Karpas-422 (cell line): ENCODE data around the gene HMCN2. TPM values are rescaled to one million over a fixed set of nuclear protein-coding genes. Genes with fewer than 3 reads are reported as not detected.

Source experiments
- DNase-seq: peaks from one replicate; pipeline ENCODE4 v3.0.0-alpha.2; 2015
- H2AFZ ChIP-seq: fragments of 200-600 bp; sonication (generic); 2 replicates; pipeline ENCODE4 v1.6.1; 2014; ENCODE audit warnings: antibody characterized with exemption, low read length, mixed read lengths
- H3K27ac ChIP-seq: fragments of 200-600 bp; sonication (generic); 2 replicates; pipeline ENCODE4 v1.5.1; 2014; ENCODE audit warnings: mild to moderate bottlenecking, low read length, moderate library complexity
- H3K27me3 ChIP-seq: fragments of 200-600 bp; sonication (generic); 2 replicates; pipeline ENCODE4 v1.6.1; 2014; ENCODE audit warnings: low read length, mixed read lengths
- H3K36me3 ChIP-seq: fragments of 200-600 bp; sonication (generic); 2 replicates; pipeline ENCODE4 v1.6.1; 2014; ENCODE audit warnings: low read length, mixed read lengths; ENCODE audit not compliant: insufficient read depth
- H3K4me1 ChIP-seq: fragments of 200-600 bp; sonication (generic); 2 replicates; pipeline ENCODE4 v1.6.1; 2014; ENCODE audit warnings: mild to moderate bottlenecking, low read length, mixed read lengths
- H3K4me2 ChIP-seq: fragments of 200-600 bp; sonication (generic); 2 replicates; pipeline ENCODE4 v1.6.1; 2014; ENCODE audit warnings: low read length, low read depth, mild to moderate bottlenecking; ENCODE audit not compliant: poor library complexity, severe bottlenecking
- H3K4me3 ChIP-seq: fragments of 200-600 bp; sonication (generic); 2 replicates; pipeline ENCODE4 v1.5.1; 2014; ENCODE audit warnings: mild to moderate bottlenecking, antibody characterized with exemption, low read length, mixed read lengths
- H3K79me2 ChIP-seq: fragments of 200-600 bp; sonication (generic); 2 replicates; pipeline ENCODE4 v1.6.1; 2014; ENCODE audit warnings: mild to moderate bottlenecking, low read length, mixed read lengths
- H3K9ac ChIP-seq: fragments of 200-600 bp; sonication (generic); 2 replicates; pipeline ENCODE4 v1.6.0; 2014; ENCODE audit warnings: low read length
- H3K9me2 ChIP-seq: fragments of 200-600 bp; sonication (generic), shearing (Covaris generic); replicated peaks from 2 replicates; pipeline ENCODE4 v1.6.0; 2014; ENCODE audit warnings: mild to moderate bottlenecking, low read length, moderate library complexity; ENCODE audit not compliant: insufficient read depth
- H3K9me3 ChIP-seq: fragments of 300-700, 200-600 bp; sonication (generic); 2 replicates; pipeline ENCODE4 v1.6.1; 2014; ENCODE audit warnings: low read length, mixed read lengths
- H4K20me1 ChIP-seq: fragments of 200-600 bp; sonication (generic); 2 replicates; pipeline ENCODE4 v1.6.1; 2014; ENCODE audit warnings: mild to moderate bottlenecking, antibody characterized with exemption, low read length, low read depth; ENCODE audit not compliant: insufficient read depth
- total RNA-seq: library from RNA; depleted of rRNA; stranded (reverse); fragments of >200 nt; shearing (Covaris generic); gene quantifications from 2 replicates; pipeline ENCODE4 v1.2.3, GENCODE V29; 2014; ENCODE audit warnings: low replicate concordance

HMCN2 gene
- total RNA-seq, 1 experiment from 2014 or later: not detected

DNA sequence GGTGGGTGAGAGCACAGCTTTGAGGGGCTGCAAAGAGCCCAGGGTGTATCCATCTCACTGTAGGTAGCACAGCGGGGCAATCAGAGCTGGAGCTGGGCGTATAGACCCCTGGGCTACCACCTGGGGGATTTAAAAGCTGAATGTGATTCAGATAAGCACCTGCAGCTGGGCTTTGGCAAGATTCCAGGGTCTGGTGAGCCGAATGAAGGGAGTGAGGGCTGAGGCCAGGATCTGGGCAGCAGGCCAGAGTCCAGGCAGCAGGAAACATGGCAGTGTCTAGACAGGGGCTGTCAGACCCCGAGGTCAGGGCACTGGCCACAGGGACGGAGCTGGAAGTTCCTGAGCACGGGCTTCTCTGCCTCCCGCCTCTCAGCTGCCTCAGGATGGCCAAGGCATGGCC, 187.9 kb downstream of the HMCN2 start:
- no peaks in the 10 kb centered on the region for H3K4me1 ChIP-seq
- H3K36me3 ChIP-seq: no peaks in the 10 kb centered on the region
- H3K9me3 ChIP-seq: no peaks in the 10 kb centered on the region
- H3K9me2 ChIP-seq: no peaks in the 10 kb centered on the region
- no peak overlapping the region for H3K4me3 ChIP-seq
- no peaks in the 10 kb centered on the region for H3K79me2 ChIP-seq
- H2AFZ ChIP-seq: no peak overlapping the region
- no peaks in the 10 kb centered on the region for H4K20me1 ChIP-seq
- DNase-seq: no peak
- no peak overlapping the region for H3K4me2 ChIP-seq
- H3K27ac ChIP-seq: no peak overlapping the region
- no peak overlapping the region for H3K9ac ChIP-seq
- no peaks in the 10 kb centered on the region for H3K27me3 ChIP-seq

DNA sequence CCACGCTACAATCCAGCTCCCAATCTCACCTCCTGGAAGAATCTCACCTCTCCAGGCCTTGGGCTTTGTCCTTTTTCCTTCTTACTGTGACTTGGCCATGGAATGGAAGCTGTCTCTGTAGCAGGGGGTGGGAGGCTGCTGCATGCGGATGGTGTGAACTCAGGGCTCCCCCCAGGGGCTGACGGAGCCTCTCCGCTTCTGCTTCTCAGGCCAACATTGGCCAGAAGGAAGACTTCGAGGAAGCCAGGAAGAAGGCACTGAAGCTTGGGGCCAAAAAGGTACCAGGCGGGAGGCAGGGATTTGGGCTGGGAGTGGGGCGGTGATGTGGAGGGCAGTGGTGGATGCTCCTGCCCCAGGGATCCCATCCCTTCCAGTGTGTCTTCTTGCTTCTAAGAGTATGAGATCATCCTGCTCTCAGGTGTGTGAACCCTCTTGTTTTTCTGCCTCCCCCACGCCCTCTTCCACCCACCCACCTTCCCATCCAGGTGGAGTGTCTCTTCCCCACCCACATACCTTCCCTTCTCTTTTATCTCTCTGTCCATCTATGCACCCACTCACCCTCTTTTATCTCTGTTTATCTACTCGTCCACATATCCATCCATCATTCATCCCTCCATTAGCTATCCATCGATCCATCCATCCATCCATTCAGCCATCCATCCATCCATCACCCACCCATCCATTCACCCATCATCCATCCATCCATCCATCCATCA, 188.7 kb downstream of the HMCN2 start:
- H3K4me1 ChIP-seq: no peaks in the 10 kb centered on the region
- H2AFZ ChIP-seq: no peak overlapping the region
- DNase-seq: no peak
- H3K9me2 ChIP-seq: no peaks in the 10 kb centered on the region
- no peak overlapping the region for H3K4me3 ChIP-seq
- H3K79me2 ChIP-seq: no peaks in the 10 kb centered on the region
- H3K9me3 ChIP-seq: no peaks in the 10 kb centered on the region
- no peaks in the 10 kb centered on the region for H3K27me3 ChIP-seq
- no peak overlapping the region for H3K4me2 ChIP-seq
- H3K9ac ChIP-seq: no peak overlapping the region
- H3K27ac ChIP-seq: no peak overlapping the region
- H3K36me3 ChIP-seq: no peaks in the 10 kb centered on the region
- H4K20me1 ChIP-seq: no peaks in the 10 kb centered on the region

DNA sequence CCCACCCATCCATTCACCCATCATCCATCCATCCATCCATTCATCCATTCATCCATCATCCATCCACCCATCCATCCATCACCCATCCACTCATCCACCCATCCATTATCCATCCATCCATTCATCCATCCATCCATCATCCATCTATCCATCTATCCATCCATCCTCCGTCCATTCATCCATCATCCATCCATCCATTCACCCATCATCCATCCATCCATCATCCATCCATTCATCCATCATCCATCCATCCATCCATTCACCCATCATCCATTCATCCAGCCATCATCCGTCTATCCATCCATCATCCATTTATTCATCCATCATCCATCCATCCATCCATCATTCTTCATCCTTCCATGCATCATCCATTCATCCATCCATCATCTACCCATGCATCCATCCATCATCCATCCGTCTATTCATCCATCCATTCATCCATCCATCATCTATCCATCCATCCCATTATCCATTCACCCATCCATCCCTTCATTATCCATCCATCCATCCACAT, 189.3 kb downstream of the HMCN2 start:
- Histone ChIP-seq H3K27ac (no peak overlapping the region), H3K27me3 (no peaks in the 10 kb centered on the region), H3K9ac (no peak overlapping the region), H3K9me2 (no peaks in the 10 kb centered on the region), H3K4me2 (no peak overlapping the region), H3K4me1 (no peaks in the 10 kb centered on the region), H3K9me3 (no peaks in the 10 kb centered on the region), H4K20me1 (0 out of 2 replicates have a peak, but pooled peaks cover under 1% of the 10 kb centered on the region), H3K36me3 (no peaks in the 10 kb centered on the region), H3K4me3 (no peak overlapping the region), H3K79me2 (no peaks in the 10 kb centered on the region), H2AFZ (no peak overlapping the region)
- no peak for DNase-seq

DNA sequence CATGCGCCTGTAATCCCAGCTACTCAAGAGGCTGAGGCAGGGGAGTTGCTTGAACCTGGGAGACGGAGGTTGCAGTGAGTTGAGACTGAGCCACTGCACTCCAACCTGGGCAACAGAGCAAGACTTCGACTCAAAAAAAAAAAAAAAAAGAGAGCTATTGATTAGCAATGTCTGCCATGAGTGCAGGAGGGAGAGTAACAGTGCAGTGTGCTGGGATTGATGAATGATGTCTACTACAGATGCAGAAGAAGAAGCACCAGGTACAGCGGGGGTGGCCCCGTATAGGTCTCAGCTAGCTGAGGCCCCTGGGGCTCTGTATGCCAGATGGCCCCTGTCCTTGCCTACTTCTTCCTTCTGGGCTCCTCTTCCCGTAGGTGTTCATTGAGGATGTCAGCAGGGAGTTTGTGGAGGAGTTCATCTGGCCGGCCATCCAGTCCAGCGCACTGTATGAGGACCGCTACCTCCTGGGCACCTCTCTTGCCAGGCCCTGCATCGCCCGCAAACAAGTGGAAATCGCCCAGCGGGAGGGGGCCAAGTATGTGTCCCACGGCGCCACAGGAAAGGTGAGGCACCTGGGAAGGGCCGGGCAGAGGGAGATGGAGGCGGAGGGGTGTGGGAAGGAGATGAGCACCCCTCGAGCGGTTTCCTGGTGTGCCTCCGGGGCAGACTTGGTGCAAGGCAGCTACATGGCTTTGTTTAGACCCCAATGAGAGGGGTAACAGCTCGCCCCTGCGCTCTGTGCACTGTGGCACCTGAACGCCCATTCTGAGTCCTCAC, 192.7 kb downstream of the HMCN2 start:
- Histone ChIP-seq H3K4me1 (no peaks in the 10 kb centered on the region), H3K27me3 (no peaks in the 10 kb centered on the region), H3K4me2 (no peak overlapping the region), H3K9me2 (no peaks in the 10 kb centered on the region), H4K20me1 (0 out of 2 replicates have a peak, but pooled peaks cover 4% of the 10 kb centered on the region), H3K27ac (no peak overlapping the region), H3K79me2 (no peaks in the 10 kb centered on the region), H3K4me3 (no peak overlapping the region), H3K9me3 (no peaks in the 10 kb centered on the region), H3K9ac (no peak overlapping the region), H3K36me3 (no peaks in the 10 kb centered on the region), H2AFZ (no peak overlapping the region)
- DNase-seq: no peak

DNA sequence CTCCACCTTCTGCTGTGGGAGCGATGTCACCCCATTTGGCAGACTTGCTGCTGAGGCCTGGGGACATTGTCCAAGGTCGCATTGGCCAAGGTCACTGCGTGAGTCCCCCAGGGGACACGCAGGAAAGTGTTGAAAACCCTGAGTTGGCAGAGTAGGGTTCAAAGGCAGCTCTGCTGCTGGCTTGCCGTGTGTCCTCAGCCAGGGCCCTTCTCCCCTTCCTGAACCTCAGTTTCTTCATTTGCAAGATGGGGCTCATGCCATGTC, 193.2 kb downstream of the HMCN2 start:
- H4K20me1 ChIP-seq: 0 out of 2 replicates have a peak, but pooled peaks cover 4% of the 10 kb centered on the region
- H3K79me2 ChIP-seq: no peaks in the 10 kb centered on the region
- H3K4me3 ChIP-seq: no peak overlapping the region
- no peaks in the 10 kb centered on the region for H3K27me3 ChIP-seq
- no peak for DNase-seq
- no peak overlapping the region for H3K27ac ChIP-seq
- H2AFZ ChIP-seq: no peak overlapping the region
- no peaks in the 10 kb centered on the region for H3K4me1 ChIP-seq
- no peaks in the 10 kb centered on the region for H3K36me3 ChIP-seq
- no peaks in the 10 kb centered on the region for H3K9me3 ChIP-seq
- no peak overlapping the region for H3K9ac ChIP-seq
- H3K4me2 ChIP-seq: no peak overlapping the region
- H3K9me2 ChIP-seq: no peaks in the 10 kb centered on the region

DNA sequence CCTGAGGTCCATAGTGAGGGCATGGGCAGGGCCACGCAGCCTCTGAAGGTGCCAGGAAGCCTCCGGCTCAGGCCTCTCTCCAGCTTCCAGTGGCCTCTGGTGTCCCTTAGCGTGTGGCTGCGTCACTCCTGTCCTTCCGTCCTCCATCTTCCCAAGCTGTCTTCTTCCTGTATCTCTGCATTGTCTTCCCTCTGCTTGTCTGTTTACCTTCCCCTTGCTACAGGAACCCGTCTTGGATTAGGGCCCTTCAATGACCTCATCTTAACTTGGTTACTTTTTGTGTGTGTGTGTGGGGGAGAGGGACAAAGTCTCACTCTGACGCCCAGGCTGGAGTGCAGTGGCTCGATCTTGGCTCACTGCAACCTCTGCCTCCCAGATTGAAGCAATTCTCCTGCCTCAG, 193.6 kb downstream of the HMCN2 start:
- no peak overlapping the region for H2AFZ ChIP-seq

DNA sequence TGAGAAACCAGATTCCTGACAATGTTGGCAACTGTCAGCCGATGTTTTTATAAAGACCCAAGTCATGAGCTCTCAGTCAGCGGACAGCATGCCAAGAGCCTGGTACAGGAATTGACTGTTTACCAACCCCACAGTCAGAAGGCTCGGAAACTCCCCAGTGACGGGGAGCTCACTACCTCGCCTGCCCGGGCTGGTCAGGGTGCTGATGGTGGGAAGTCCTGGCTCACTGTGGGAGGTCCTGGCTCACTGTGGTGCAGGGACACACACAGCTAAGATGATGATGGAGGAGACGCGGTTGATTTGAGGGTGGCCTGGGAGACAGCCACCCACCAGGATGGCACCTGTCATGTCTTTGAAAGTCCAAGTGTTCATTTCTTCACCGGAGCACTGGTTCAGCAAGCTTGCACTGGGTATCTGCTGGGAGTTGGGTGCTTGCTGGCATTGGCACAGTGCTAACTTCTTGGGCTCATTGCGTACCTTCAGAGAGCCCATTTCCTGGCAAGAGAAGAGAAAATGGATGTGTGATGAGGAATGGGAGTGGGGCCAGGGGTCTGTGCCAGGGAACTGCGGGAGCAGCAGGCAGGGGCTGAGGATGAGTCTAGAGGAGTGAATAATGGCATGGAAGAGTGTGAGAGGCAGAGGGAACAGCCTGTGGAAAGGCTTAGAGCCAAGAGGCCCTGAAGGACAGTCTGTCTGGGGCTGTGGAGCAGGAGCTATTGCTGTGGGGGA, 194.5 kb downstream of the HMCN2 start:
- Histone ChIP-seq H3K4me2 (no peak overlapping the region), H3K4me3 (no peak overlapping the region), H2AFZ (no peak overlapping the region), H3K79me2 (no peaks in the 10 kb centered on the region), H3K4me1 (no peaks in the 10 kb centered on the region), H3K9ac (no peak overlapping the region), H3K9me2 (no peaks in the 10 kb centered on the region), H3K27ac (no peak overlapping the region), H3K27me3 (no peaks in the 10 kb centered on the region), H3K36me3 (no peaks in the 10 kb centered on the region), H3K9me3 (no peaks in the 10 kb centered on the region), H4K20me1 (0 out of 2 replicates have a peak, but pooled peaks cover 4% of the 10 kb centered on the region)
- DNase-seq: no peak

More for the DNA sequence above, 193.6 kb downstream of the HMCN2 start:
- H3K4me1 ChIP-seq: no peaks in the 10 kb centered on the region
- no peak overlapping the region for H3K27ac ChIP-seq
- no peaks in the 10 kb centered on the region for H3K9me3 ChIP-seq
- no peaks in the 10 kb centered on the region for H3K79me2 ChIP-seq
- no peaks in the 10 kb centered on the region for H3K36me3 ChIP-seq
- DNase-seq: no peak
- H3K9me2 ChIP-seq: no peaks in the 10 kb centered on the region
- H3K4me3 ChIP-seq: no peak overlapping the region
- H4K20me1 ChIP-seq: 0 out of 2 replicates have a peak, but pooled peaks cover 4% of the 10 kb centered on the region
- no peak overlapping the region for H3K4me2 ChIP-seq
- no peak overlapping the region for H3K9ac ChIP-seq
- no peaks in the 10 kb centered on the region for H3K27me3 ChIP-seq

DNA sequence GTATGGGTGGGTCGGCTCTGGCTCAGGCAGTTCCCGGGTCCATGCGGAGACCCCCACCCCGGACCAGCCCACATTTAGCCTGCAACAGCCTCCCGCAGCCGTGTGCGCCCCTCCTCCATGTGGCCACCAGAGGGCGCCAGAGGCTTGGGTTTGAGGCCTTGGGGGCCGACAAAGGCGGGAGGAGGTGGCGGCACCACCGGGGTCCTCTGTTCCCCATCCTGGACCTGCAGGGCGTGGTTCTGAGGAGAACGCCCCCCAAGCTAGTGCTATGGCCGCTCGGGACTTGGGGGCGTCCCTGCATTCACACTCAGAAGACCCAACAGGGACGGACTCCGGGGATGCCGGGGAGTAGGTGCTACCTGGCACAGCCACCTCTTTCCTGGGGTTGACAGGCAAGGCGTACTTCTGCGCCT, 195.7 kb downstream of the HMCN2 start:
- H3K4me3 ChIP-seq: no peak overlapping the region
- H3K9me2 ChIP-seq: no peaks in the 10 kb centered on the region
- no peaks in the 10 kb centered on the region for H3K9me3 ChIP-seq
- H3K79me2 ChIP-seq: no peaks in the 10 kb centered on the region
- H3K4me1 ChIP-seq: no peaks in the 10 kb centered on the region
- no peaks in the 10 kb centered on the region for H3K27me3 ChIP-seq
- no peak overlapping the region for H2AFZ ChIP-seq
- peak; percentile 86 for DNase-seq
- 0 out of 2 replicates have a peak, but pooled peaks cover 4% of the 10 kb centered on the region for H4K20me1 ChIP-seq
- H3K36me3 ChIP-seq: no peaks in the 10 kb centered on the region
- H3K9ac ChIP-seq: no peak overlapping the region
- no peak overlapping the region for H3K4me2 ChIP-seq
- no peak overlapping the region for H3K27ac ChIP-seq
